ENCODE measurements around the gene ROPN1L. TPM values are rescaled to one million over a fixed set of nuclear protein-coding genes. Genes with fewer than 3 reads are reported as not detected.

The ROPN1L gene
- total and polyA plus RNA-seq, 2 of the 4 experiments (the other 2 are of a cell fraction), result 0.34 to 0.36 TPM

GRCh38 chr5:10439692-10440091 lies 2.0 kb upstream of the ROPN1L start:
- Histone ChIP-seq H3K9ac (ENCODE audit: low read depth, low read length) (no peak overlapping the region), H2AK5ac (ENCODE audit: low read depth, low read length) (no peak overlapping the region), H4K20me1 (ENCODE audit: insufficient read depth, low read length) (peaks cover 5% of the 10 kb centered on the region; the same call in 1 of the 2 replicates), H4K91ac (ENCODE audit: insufficient read depth, low read depth, low read length) (no peak overlapping the region), H2BK15ac (ENCODE audit: low read depth, low read length) (no peak overlapping the region), H3K4ac (ENCODE audit: low read depth, low read length) (no peak overlapping the region), H2AFZ (replicated peaks; ENCODE audit: low read length, poor library complexity) (no peak overlapping the region), H2BK5ac (ENCODE audit: low read depth, low read length, poor library complexity, severe bottlenecking) (no peak overlapping the region), H3K27ac (ENCODE audit: insufficient read depth, low read length) (no peak overlapping the region), H3K23ac (ENCODE audit: low read depth, low read length) (no peak overlapping the region), H3K79me1 (ENCODE audit: low read depth in 1 of 2, low read length in 2 of 2) (peaks cover 2 to 15% of the 10 kb centered on the region in 2 experiments; a peak in 2 of 4 replicates), H3K56ac (ENCODE audit: extremely low read depth, insufficient read depth, low read length) (no peak overlapping the region), H2AK9ac (replicated peaks; ENCODE audit: low read depth, low read length, poor library complexity) (no peak overlapping the region), H3K14ac (replicated peaks; ENCODE audit: low read depth, low read length) (no peak overlapping the region), H3K4me3 (ENCODE audit: insufficient read depth, low read depth, low read length) (no peak overlapping the region), H3K18ac (ENCODE audit: low read depth, low read length) (no peak overlapping the region), H4K8ac (ENCODE audit: low read depth in 2 of 2, low read length in 2 of 2) (no peak overlapping the region), H4K5ac (ENCODE audit: low read depth, low read length) (no peak overlapping the region), H3K9me3 (ENCODE audit: control insufficient read depth, insufficient read depth, low read length) (no peaks in the 10 kb centered on the region), H2BK120ac (ENCODE audit: low read depth, low read length) (no peak overlapping the region), H3K4me1 (ENCODE audit: control insufficient read depth, insufficient read depth, low read length) (peaks cover 2% of the 10 kb centered on the region), H3K36me3 (ENCODE audit: control insufficient read depth, insufficient read depth, low read length) (peaks cover 5% of the 10 kb centered on the region), H2BK20ac (ENCODE audit: low read depth, low read length) (no peak overlapping the region), H3K4me2 (ENCODE audit: low read depth, low read length) (no peak overlapping the region), H3K9me1 (ENCODE audit: insufficient read depth, low read length) (no peaks in the 10 kb centered on the region; the same call in 1 of the 2 replicates), H3K27me3 (ENCODE audit: control insufficient read depth, insufficient read depth, low read length) (no peaks in the 10 kb centered on the region)
- ATAC-seq (ENCODE audit: low read depth), result no peak
- TF ChIP-seq MAZ (IDR thresholded peaks at IDR 0.05; ENCODE audit: borderline replicate concordance, low read depth, low read length), result no peak
- CTCF ChIA-PET, result interaction anchor here (2.1 kb wide), 1 partner anchor 188 kb away, joined by 6 read pairs; no protein-coding TSS in a partner anchor
- in situ Hi-C loops (cut with MboI; ENCODE audit: low sequenced_read_pairs) (no loop called here), intact Hi-C loops (cut with micrococcal nuclease) (no loop called here), dilution Hi-C loops (cut with HindIII; ENCODE audit: low sequenced_read_pairs, unreplicated experiment) (no loop called here)
- no TSS peak for BruUV-seq (replicated peaks)
- no peak for DNase-seq
- POLR2A ChIA-PET (ENCODE audit: unreplicated experiment), result no interaction called here
- 70% methylated on average over 3 of the region's 4 CpGs; no CpG with 5 or more reads in 1 of the 2 experiments for WGBS, 2 experiments (ENCODE audit: extremely low coverage in 2 of 2, insufficient read length in 1 of 2)
